D341Med (cell line): ENCODE results near the gene MT1E.
"Not testable (repeated sequence)": the region's sequence is repeated elsewhere in the genome, so short reads cannot be mapped to it uniquely, and the experiment has no call there.

ENCODE experiments used
- DNase-seq: peaks from one replicate; pipeline ENCODE4 v3.0.0; 2012; ENCODE audit warnings: low spot score

The MT1E gene

DNA sequence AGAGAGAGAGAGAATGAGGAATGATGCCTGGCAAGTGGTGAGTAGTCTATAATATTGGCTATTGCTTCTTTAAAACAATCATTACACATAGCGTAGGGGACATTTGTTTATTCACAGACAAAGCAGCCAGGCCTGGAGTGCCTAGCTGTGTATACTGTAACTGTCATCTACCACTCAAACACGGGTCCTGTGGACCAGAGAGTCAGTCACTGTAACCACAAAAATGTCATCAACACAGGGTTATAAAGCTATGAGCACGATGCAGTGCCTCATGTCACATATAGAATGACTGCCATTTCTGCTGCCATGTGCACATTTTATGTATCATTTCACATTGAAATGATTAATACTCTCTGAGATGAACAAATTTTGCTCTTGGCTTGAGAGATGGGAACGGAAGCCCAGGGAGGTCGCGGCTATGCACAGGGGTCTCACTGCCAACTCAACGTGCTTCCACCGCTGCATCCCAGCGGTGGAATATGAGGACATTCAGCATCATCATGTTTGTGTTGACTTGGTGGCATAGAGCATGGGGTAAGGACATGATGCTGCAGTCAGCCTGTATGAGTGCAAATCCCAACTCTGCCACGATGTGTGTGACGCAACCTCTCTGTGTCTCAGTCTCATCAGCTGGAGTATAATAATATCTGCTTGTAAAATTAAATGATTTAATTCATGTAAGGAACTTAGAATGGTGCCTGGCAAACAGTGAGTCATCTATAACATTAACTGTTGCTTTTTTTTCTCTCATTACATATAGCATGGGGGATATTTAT, 47.4 kb downstream of the MT1E start:
- DNase-seq, result no peak

GRCh38 chr16:56673921-56674320, 48.3 kb downstream of the MT1E start:
- no peak for DNase-seq

DNA sequence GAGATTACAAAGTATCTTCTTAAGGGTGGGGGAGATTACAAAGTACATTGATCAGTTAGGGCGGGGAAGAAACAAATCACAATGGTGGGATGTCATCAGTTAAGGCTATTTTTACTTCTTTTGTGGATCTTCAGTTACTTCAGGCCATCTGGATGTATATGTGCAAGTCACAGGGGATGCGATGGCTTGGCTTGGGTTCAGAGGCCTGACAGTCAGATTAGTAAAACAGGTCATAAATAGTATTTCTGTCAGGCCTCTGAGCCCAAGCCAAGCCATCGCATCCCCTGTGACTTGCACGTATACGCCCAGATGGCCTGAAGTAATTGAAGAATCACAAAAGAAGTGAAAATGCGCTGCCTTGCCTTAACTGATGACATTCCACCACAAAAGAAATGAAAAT, 49.0 kb downstream of the MT1E start:
- not testable (repeated sequence) for DNase-seq

DNA sequence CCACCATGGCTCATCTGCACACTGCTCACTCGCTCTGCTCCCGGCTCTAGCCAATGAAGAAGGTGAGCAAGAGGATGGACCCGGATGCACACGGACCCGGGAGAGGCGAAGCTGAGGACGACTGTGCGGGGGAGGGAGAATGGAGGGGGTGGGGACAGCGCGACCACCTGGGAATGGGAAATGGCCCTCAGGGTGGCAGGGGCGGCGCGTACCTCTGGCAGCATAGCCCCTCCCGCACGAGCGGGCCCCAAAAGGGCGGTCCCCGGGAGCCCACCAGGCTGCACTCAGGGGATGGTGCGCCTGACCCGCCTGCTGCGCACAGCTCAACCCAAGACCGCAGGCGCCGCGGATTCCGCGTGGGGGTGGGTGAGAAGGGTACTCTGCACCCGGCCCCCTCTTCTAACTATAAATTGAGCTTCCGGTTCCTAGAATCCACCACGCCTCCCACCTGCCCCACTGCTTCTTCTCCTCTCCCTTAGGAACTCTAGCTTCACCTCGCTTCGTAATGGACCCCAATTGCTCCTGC, 50.2 kb downstream of the MT1E start:
- no peak for DNase-seq
